Amniotic epithelial cell (primary cell): ENCODE results near the gene DTL.
A peak's percentile ranks its signal among the peaks of the same experiment; 100 is the strongest.

Experiments used
- DNase-seq: peaks from one replicate; pipeline ENCODE4 v3.0.0-alpha.2; 2010; ENCODE audit warnings: low read depth

Gene DTL

DNA sequence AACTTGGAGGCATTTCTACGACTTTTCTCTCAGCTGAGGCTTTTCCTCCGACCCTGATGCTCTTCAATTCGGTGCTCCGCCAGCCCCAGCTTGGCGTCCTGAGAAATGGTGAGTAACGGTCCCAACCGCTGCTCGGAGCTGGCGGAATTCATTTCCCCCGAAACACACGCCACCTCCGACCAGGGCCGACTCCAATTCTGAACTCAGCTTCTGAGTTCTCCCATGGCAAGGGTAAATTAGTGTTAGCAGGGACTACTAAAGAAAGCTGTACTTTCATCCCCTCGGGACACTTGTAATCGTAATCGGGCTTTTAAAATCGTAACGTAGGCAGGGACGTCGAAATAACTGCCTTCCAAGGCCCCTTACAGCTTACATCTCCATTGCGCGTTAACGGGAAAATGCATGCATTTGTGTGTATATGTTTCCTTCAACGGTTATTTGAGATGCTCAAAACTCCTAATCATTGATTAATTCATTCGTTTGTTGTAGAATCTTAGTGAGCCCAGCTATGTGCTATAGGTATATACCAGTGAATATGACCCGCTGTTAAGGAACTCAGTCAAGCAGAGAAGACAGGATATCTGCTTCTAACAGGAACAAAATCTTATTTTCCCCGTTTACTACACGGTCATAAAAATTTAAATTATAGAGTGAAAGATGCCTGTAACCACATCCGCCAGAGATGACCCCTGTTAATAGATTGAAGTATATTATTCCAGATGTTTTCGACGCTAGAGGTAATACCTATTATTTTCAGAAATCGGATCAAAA, 472 bp downstream of the DTL start:
- no peak for DNase-seq

- no peak for DNase-seq
Measured at GRCh38 chr1:212037900-212038299, 2.4 kb downstream of the DTL start.

- no peak for DNase-seq
Measured at GRCh38 chr1:212039622-212040021, 4.1 kb downstream of the DTL start.

DNA sequence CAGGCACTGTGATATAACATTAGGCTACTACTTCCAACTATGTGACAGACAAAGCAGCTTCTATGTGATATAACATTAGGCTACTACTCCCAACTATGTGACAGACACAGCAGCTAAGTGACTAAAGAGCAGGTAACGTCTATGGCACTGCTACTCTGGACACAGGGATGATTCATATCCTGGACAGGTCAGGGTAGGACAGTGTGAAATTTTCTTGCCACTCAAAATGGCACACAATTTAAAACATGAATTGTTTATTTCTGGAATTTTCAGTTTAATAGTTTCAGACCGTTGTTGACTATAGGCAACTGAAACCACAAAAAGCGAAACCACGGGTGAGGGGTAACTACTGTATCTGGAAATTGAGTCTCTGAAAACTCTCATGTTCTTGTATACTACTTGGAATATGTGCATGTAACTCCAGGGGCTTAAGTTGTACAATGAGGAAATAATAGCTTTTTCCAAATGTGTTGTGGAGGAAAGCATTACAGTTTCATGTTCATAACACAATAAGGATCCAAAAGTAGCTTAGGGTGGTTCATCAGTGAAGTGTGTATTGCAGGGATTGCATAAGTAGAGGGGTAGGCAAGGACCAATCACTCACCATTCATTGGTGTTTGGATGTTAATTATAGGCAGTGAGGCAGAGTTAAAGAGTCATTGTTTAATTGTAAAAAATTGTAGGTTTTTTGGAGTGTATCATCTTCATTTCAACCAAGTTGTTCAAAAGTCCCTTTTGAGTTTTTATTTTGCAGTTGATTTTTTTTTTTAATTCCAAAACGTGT, 5.3 kb downstream of the DTL start:
- no peak for DNase-seq

DNA sequence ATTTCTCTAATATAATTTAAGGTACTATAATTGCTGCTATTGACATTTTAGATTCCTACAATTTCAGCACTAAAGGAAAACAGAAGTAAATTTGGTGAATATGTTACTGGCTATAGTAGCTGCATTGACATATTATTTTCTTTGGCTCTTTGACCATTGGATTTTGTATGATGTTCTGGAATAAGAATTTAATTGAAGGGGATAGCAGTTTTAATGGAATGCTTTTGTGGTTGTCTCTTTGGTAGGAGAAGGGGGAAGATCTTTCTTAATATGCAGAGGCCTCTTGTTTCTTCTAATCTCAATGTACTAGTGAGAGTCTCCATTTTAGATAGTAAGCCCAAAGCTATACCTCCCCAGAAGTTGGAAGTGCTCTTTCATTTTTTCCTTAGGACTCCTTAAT, 6.9 kb downstream of the DTL start:
- DNase-seq = no peak

- DNase-seq = no peak
Measured at GRCh38 chr1:212044851-212045250, 9.3 kb downstream of the DTL start.

DNA sequence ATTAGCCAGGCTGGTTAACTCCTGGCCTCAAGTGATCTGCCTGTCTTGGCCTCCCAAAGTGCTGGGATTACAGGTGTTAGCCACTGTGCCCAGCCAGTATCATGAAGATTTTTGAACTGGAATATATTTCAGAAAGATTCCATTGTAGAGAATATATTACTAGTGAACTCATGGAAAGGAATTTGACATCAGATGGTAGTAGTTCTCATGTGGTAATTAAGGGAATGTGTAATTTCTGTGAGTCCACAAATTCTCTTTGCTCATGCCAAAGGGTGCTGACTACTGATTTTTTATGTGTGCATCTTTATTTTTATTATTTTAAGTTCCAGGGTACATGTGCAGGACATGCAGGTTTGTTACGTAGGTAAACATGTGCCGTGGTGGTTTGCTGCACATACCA, 10.4 kb downstream of the DTL start:
- peak; percentile 25 for DNase-seq

DNA sequence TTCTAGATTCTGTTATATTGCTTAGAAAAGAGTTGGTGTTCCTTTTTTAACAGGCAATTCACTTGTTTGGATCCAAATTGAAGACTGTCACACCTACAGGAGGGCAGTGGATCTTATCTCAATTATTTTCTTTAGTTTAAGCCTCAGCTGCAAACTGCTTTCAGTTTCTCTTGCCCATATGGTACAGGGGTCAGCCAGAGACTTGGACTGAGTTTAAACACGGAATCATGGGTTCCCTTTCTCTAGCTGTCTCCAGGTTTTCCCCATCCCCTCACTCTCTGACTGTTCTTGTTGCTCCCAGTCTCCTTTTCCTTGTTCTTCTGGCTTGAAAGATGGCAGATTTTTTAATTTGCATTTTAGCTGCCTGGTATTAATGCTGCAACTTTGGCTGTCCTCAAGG, 18.4 kb downstream of the DTL start:
- DNase-seq = no peak

DNA sequence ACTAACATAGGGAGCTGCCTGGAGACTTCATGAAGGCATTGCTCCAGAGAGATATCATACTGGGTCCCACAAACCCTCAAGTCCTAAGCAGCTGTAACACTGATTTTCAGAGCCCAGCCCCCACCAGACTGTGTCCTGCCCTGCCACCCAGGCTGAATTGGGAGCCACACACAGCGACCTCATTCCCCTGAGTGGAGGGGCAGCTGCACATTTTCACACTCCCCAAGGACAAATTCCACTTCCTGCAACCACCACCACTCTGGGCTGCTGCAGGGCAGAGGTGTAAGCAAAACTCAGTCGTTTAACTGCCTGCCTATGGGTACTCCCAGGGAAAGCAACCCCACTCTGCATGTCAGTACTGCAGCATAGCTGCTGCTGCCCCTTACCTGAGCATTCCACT, 19.8 kb downstream of the DTL start:
- no peak for DNase-seq

GRCh38 chr1:212060632-212061472, 25.3 kb downstream of the DTL start:
- DNase-seq = peak; percentile 30

- DNase-seq = peak; percentile 55
Measured at GRCh38 chr1:212062832-212063438, 27.4 kb downstream of the DTL start.

DNA sequence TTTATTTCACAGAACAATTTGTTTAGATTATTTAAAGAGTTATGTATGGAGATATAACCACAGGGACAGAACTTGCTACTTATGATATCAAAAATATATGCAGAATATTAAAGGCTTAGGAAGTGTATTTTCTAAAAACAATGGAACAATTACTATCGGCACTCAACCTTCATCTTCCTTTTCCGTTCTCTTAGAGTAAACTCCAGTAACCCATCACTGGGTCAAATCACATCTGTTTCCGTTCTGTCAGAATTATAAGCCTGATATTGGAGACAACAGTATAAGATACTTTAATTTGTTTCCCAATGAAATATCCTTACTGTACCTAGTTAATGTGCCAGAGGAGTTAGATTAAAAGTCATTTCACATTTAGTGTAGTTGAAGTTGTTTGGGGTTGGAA, 32.2 kb downstream of the DTL start:
- no peak for DNase-seq

DNA sequence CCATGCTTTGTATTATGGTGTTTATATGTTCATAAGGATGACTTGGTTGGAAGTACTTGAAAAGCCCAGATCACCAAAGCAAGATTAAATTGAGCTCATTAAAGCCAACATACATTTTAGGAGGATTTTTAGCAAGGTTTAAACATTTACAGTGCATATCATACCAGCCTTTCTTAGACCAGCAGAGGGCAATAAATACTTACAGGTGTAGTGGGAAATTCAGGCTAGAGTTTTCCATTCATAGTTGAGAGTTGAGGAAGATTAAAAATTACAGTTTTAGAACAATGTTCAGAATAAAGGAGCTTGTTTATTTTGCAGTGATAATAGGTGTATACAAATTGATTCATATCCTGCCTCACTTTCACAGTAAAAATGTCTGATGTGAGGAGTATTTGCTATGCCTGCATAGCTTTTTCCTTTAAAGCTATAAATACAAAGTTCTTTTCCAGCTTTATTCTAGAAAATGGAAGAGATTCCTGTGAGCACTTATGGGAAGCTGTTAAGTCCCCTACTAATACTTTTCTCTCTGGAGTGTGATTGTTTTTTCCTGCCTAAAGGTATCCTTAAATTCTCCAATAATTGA, 35.3 kb downstream of the DTL start:
- DNase-seq = peak; percentile 62

DNA sequence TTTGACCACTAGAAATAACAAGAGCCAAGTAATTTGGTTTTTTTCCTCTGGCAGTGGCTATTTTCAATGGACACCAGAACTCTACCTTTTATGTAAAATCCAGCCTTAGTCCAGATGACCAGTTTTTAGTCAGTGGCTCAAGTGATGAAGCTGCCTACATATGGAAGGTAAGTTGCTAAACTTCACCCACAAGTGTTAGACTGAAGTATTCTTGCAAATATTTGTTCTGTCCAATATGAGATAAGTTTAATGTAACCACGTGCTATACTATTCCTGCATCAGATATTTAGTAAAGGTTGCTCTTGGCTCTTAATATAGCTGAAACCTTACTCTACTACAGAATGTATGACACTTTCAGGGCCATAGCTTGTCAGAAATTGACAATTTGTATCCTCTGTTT, 36.5 kb downstream of the DTL start:
- no peak for DNase-seq

GRCh38 chr1:212073490-212073889, 37.9 kb downstream of the DTL start:
- peak; percentile 3 for DNase-seq

DNA sequence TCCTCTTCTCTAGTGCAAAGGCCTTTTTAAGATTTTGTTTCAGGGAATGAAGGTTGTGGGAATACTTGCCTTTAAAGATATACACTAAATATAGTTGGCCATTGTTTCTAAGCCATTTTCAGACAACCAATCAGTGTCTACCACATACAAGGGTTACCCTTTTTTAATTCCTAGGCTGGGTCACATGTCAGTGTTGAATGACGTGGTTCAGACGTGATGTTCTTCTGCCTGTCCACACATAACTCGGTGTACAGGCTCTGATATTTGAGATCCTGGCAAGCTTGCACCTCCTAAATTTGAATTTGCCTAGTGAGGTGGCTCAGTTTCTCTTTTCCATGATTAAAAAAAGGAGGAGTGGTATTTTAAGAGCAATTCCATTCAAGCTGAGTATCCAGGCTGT, 38.8 kb downstream of the DTL start:
- DNase-seq = no peak

GRCh38 chr1:212074856-212075255, 39.3 kb downstream of the DTL start:
- no peak for DNase-seq

DNA sequence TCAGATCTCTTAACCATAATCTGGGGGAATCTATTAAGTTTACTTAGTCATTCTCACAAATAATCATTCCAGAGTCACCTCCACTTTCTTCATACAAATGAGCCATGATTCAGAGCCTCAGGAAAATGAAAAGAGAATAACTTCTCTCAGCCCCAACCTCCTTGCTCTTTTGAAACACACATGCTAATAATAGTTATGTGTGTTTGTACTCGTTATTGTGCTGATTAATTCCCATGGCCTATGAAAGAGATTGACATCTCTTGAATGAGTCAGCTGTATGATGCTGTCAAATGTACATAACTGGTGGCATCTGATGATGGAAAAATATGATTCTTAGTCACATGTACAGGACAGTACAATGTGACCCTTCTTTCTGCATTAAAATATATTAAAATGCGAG, 41.5 kb downstream of the DTL start:
- DNase-seq = peak; percentile 69

DNA sequence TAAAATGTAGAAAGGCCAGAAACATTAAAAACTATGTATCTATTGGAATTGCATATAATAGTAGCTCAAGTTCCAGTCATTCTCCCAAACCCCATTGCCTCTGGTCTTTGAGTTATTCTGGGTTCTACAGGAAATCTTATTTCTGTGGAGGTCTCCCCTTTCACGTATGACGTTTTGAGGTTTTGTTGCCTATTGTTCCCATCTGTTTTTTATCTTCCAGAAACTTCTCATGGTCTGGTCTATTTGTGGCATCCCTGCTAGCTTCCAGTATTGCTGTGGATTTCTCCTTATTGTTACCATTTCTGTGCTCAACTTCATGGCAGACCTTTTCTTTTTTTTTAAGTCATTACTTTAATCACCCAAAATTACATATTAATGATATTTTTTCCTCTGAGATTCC, 43.3 kb downstream of the DTL start:
- no peak for DNase-seq

DNA sequence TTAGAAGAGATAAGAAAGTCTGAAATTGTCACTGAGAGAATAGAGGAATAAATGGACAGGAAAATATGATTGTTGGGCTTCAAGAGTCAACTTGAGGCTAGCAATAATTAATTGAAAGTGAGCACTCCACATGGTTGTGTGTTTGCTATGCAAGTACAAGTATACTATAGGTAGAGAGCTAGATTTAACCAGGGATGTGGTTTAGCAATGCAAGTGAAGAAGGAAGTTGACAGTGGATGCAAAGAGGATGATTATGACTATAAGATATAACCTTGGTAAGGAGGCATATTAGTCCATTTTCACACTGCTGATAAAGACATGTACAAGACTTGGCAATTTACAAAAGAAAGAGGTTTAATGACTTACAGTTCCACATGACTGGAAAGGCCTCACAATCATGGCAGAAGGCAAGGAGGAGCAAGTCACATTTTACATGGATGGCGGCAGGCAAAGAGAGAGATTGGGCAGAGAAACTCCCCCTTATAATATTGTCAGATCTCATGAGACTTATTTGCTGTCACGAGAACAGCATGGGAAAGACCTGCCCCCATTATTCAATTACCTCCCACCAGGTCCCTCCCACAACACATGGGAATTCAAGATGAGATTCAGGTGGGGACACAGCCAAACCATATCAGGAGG, 47.3 kb downstream of the DTL start:
- no peak for DNase-seq

DNA sequence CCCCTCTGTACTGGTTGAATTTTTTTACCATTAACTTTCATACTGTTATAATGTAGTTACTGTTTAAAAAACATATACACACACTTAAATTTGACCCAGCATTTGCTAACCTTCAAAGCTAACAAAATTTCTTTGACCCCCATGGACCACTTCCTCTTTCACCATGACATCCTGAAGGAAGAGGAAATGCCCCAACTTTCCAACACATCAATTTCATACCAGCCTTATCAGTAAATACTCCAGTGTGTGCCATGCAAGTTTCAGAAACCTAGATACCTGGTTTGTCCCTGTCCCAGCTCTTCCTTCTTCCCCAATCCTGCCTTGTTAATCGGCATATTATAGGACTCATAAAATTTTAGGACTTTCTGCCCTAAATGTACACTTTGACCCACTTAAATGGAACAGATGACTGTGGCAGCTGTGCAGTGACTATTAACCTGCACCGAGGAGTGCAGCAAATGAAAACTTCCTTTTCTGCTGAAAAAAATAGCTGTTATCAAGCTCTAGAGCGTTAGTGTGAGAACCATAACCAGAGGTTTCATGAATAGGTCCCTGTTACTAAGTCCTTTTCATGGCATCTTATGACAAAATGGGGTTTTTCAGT, 54.1 kb downstream of the DTL start:
- DNase-seq = no peak
